ENCODE measurements around the gene TMEM132D. TPM values are rescaled to one million over a fixed set of nuclear protein-coding genes. Genes with fewer than 3 reads are reported as not detected.

Gene TMEM132D
- total and polyA plus RNA-seq, 8 donors, result 0.19 to 2.8 (median 0.46) TPM

GRCh38 chr12:129585296-129585695 is 318.5 kb downstream of the TMEM132D start:
- no peak for DNase-seq
- no peaks in the 10 kb centered on the region for H3K9me3 ChIP-seq
- no peak for TF ChIP-seq CTCF (IDR thresholded peaks at IDR 0.05)
- H3K27me3 ChIP-seq, result no peaks in the 10 kb centered on the region
- no peaks in the 10 kb centered on the region for H3K4me1 ChIP-seq
- no peaks in the 10 kb centered on the region for H3K36me3 ChIP-seq
- H3K27ac ChIP-seq, result no peak overlapping the region
- ATAC-seq, result no peak
- 81 to 90% methylated on average over 9 of the region's 9 CpGs for WGBS, 2 donors
- H3K4me3 ChIP-seq, result no peak overlapping the region
- no peak for FAIRE-seq
- intact Hi-C loops (cut with DNase I), result no loop called here

- no peak for DNase-seq
- H3K36me3 ChIP-seq, result no peaks in the 10 kb centered on the region
- H3K4me1 ChIP-seq, result no peaks in the 10 kb centered on the region
- FAIRE-seq, result no peak
- H3K27me3 ChIP-seq, result no peaks in the 10 kb centered on the region
- 65 to 71% methylated on average over 5 of the region's 5 CpGs for WGBS, 2 donors
- TF ChIP-seq CTCF (IDR thresholded peaks at IDR 0.05), result no peak
- no peaks in the 10 kb centered on the region for H3K9me3 ChIP-seq
- no peak overlapping the region for H3K27ac ChIP-seq
- ATAC-seq, result no peak
- H3K4me3 ChIP-seq, result no peak overlapping the region
- intact Hi-C loops (cut with DNase I), result no loop called here
Observed at GRCh38 chr12:129579879-129580278, 323.9 kb downstream of the TMEM132D start.

- ATAC-seq (no peak), FAIRE-seq (no peak), DNase-seq (no peak)
- intact Hi-C loops (cut with DNase I), result no loop called here
- Histone ChIP-seq H3K36me3 (no peaks in the 10 kb centered on the region), H3K4me1 (no peaks in the 10 kb centered on the region), H3K4me3 (no peak overlapping the region), H3K27me3 (peaks cover 0 to 7% (median 0%) of the 10 kb centered on the region in 4 donors), H3K27ac (no peak overlapping the region), H3K9me3 (no peaks in the 10 kb centered on the region)
- no peak for TF ChIP-seq CTCF (IDR thresholded peaks at IDR 0.05)
- 58 to 71% methylated on average over 17 of the region's 17 CpGs for WGBS, 2 donors
Observed at GRCh38 chr12:129571901-129572494, 331.8 kb downstream of the TMEM132D start.

GRCh38 chr12:129570796-129571400 is 332.9 kb downstream of the TMEM132D start:
- no peak overlapping the region for H3K4me3 ChIP-seq
- intact Hi-C loops (cut with DNase I), result no loop called here
- H3K27me3 ChIP-seq, result peaks cover 0 to 7% (median 0%) of the 10 kb centered on the region in 4 donors
- ATAC-seq (no peak), DNase-seq (no peak), FAIRE-seq (no peak)
- no peaks in the 10 kb centered on the region for H3K4me1 ChIP-seq
- H3K27ac ChIP-seq, result no peak overlapping the region
- H3K9me3 ChIP-seq, result no peaks in the 10 kb centered on the region
- 47 to 56% methylated on average over 12 of the region's 12 CpGs for WGBS, 2 donors
- no peaks in the 10 kb centered on the region for H3K36me3 ChIP-seq
- TF ChIP-seq CTCF (IDR thresholded peaks at IDR 0.05), result no peak

GRCh38 chr12:129566800-129567199 is 337.0 kb downstream of the TMEM132D start:
- peaks cover 0 to 2% (median 0%) of the 10 kb centered on the region in 4 donors for H3K27me3 ChIP-seq
- no peak for TF ChIP-seq CTCF (IDR thresholded peaks at IDR 0.05)
- H3K27ac ChIP-seq, result no peak overlapping the region
- H3K4me3 ChIP-seq, result no peak overlapping the region
- DNase-seq, result no peak
- no peaks in the 10 kb centered on the region for H3K9me3 ChIP-seq
- H3K36me3 ChIP-seq, result no peaks in the 10 kb centered on the region
- no peaks in the 10 kb centered on the region for H3K4me1 ChIP-seq
- FAIRE-seq, result no peak
- intact Hi-C loops (cut with DNase I), result no loop called here
- no peak for ATAC-seq
- WGBS, 2 donors, result 52 to 61% methylated on average over 5 of the region's 5 CpGs
